WI38 (cell line): ENCODE data around the gene SNW1.
"Not testable (repeated sequence)": the region's sequence is repeated elsewhere in the genome, so short reads cannot be mapped to it uniquely, and the experiment has no call there.

Source experiments
- H3K4me3 ChIP-seq: 2 replicates; pipeline ENCODE4 v1.5.1; 2011; ENCODE audit warnings: low read depth, mild to moderate bottlenecking, control low read depth, low read length
- CTCF ChIP-seq: IDR thresholded peaks from 2 replicates; pipeline ENCODE4 v1.5.1; 2012; ENCODE audit warnings: low read depth, mild to moderate bottlenecking, control low read depth, low read length

The SNW1 gene

GRCh38 chr14:77794357-77794756, 33.4 kb upstream of the SNW1 start:
- H3K4me3 ChIP-seq: no peak overlapping the region
- no peak for TF ChIP-seq CTCF

DNA sequence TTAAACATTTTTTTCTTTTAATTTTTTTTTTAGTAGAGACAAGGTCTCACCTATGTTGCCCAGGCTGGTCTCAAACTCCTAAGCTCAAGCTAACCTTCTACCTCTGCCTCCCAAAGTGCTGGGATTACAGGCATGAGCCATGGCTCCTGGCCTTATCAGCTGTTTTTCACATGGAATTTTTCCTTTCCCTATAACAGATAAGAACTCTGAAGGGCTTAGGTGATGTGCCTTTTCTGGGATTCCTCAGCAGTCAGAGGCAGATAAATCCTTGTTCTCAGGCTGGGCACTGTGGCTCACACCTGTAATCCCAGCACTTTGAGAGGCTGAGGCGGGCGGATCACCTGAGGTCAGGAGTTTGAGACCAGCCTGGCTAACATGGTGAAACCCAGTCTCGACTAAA, 32.3 kb upstream of the SNW1 start:
- H3K4me3 ChIP-seq: not testable (repeated sequence)

DNA sequence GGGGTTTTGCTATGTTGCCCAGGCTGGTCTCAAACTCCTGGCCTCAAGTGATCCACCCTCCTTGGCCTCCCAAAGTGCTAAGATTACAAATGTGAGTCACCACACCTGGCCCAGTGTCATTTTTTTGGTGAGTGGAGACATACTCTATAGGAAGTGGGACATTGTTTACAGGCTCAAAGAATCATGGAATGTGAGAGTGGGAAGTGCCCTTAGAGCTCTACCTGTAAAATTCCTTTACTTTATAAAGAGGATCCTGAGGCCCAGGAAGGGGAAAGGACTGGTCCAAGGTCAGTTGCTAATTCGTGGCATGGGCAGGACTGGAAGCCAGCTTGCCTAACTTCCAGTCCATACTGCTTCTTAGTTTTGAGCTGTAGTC, 30.3 kb upstream of the SNW1 start:
- no peak for TF ChIP-seq CTCF

DNA sequence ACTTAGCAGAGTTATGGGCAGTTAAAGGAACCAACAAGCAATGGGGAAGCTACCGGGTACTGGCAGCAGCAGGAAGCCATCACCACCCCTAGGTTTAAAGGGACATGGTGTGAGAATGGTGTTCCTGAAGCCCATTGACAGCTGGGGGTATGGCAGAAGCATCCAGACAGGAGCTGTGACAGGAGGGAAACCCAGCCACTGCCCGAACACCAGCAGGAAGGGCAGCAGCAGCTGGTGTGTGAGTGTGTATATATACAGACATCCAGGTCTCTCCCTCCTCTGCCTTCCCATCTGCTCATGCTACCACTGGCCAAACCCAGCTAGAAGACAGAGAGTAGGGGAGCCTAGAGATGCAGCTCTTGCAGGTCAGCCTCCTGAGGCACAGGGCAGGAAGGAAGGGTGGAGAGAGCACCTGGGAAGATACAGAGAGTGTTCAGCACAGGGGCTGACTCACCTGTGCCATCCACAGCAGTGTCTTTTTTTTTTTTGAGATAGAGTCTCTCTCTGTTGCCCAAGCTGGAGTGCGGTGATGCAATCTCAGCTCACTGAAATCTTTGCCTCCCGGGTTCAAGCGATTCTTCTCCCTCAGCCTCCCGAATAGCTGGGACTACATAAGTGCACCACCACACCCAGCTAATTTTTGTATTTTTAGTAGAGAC, 29.7 kb upstream of the SNW1 start:
- no peak for TF ChIP-seq CTCF
- H3K4me3 ChIP-seq: no peak overlapping the region

More for the DNA sequence above, 30.3 kb upstream of the SNW1 start:
- H3K4me3 ChIP-seq: no peak overlapping the region

DNA sequence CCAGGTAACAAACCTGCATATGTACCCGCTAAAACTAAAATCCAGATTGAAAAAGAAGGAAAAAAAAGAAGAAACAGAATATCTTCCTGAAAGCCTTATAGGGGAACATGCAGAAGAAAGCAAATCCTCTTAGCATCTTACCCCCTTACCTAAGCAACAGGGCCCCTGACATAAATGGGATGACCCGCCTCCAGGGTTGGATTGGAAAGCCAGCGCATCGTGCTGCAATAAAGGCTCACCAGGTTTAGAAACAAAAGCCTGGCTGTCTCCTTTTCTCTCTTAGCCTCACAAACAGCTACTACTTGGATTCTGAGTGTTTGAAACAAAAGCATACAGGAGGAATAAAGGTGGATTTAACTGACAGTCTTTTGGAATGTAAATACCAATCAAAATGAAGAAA, 25.2 kb upstream of the SNW1 start:
- H3K4me3 ChIP-seq: no peak overlapping the region
- TF ChIP-seq CTCF: no peak

GRCh38 chr14:77782202-77782601, 21.2 kb upstream of the SNW1 start:
- no peak overlapping the region for H3K4me3 ChIP-seq
- TF ChIP-seq CTCF: no peak

DNA sequence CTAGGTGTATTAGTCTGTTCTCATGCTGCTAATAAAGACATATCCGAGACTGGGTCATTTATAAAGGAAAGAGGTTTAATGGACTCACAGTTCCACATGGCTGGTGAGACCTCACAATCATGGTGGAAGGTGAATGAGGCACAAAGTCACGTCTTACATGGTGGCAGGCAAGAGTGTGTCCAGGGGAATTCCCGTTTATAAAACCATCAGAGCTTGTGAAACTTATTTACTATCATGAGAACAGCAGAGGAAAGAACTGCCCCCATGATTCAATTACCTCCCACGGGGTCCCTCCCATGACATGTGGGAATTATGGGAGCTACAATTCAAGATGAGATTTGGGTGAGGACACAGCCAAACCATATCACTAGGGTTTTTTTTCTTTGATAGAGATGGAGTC, 13.0 kb upstream of the SNW1 start:
- H3K4me3 ChIP-seq: not testable (repeated sequence)

DNA sequence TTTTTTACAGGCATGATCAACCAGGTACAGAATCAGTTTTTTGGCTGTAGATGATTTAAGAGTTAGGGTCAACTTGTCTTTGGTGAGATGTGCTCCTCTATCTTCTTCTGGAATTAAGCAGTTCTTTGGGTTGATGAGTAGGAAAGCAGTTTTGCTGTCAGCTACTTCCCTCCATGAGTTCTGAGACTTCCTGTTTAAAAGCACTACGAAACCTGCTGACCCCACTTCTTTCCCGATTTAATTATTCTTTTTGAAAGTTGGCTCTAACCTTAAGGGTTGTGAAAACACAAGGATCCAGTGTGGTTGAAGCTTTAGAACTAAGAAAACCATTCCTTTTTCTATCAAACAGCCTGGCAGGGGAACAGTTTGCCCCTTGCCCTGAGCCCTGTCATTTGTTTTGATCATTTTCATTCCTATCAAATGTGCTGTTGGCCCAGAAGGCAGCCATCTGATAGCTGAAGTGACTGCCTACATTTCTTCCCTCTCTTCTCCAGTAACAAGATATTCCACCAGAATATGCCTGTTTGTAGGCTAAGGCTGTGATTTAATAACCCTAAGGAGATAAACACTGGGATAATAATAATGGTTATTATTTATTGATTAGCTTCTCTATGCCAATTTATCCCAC, 7.6 kb upstream of the SNW1 start:
- H3K4me3 ChIP-seq: not testable (repeated sequence)

- no peak for TF ChIP-seq CTCF
- H3K4me3 ChIP-seq: no peak overlapping the region
Measured at GRCh38 chr14:77763978-77764377, 3.0 kb upstream of the SNW1 start.
